HepG2 (cell line): ENCODE data around the gene LRP1B. TPM values are rescaled to one million over a fixed set of nuclear protein-coding genes. Genes with fewer than 3 reads are reported as not detected.

Source experiments
- ATAC-seq: fragments of 200-7000 bp; cut with Tn5 transposase; 3 replicates; pipeline ENCODE4 v1.9.1; 2020; ENCODE audit warnings: mild to moderate bottlenecking, moderate library complexity
- BruUV-seq: library from RNA; stranded (reverse); fragments of 400-500 nt; replicated peaks from 2 replicates; lab custom pipeline; 2021; lab: Mats Ljungman, UMichigan
- CTCF ChIA-PET: fragments of 300-600 bp; formaldehyde crosslinking; extraction: SDS; loops from one replicate; lab custom pipeline; 2021; ENCODE audit warnings: low total read pairs, inconsistent platforms, low intra/inter-chr PET ratio; lab: Yijun Ruan, JAX
- POLR2A ChIA-PET: fragments of 350-600 bp; sonication (Branson Sonifier 250); formaldehyde crosslinking; loops from one replicate; lab custom pipeline; 2020; ENCODE audit warnings: antibody characterized with exemption, inconsistent platforms; lab: Yijun Ruan, JAX
- DNase-seq: peaks from one replicate; pipeline ENCODE4 v3.0.0-alpha.2; 2015; ENCODE audit warnings: low spot score
- FAIRE-seq: peaks from 3 replicates; lab custom pipeline; 2011; peaks lifted over from hg19 to GRCh38; lab: Jason Lieb, UNC
- H2AFZ ChIP-seq: one replicate; pipeline ENCODE4 v1.6.1; 2011; ENCODE audit warnings: low read length, inconsistent platforms
- H3K27ac ChIP-seq: fragments of 300-600 bp; 3 replicates; pipeline ENCODE4 v1.8.0; 2011; ENCODE audit warnings: mixed run types, mild to moderate bottlenecking, mixed read lengths, low read length, inconsistent platforms; ENCODE audit not compliant: insufficient read depth; ENCODE audit errors: extremely low read length
- H3K27me3 ChIP-seq, 2 experiments: fragments of 200-600 bp in 1 of 2; 2 replicates in 1 of 2; 3 replicates in 1 of 2; pipeline versions ENCODE4 v1.6.0 to v1.8.0; 2011; ENCODE audit warnings: low read length in 2 of 2, mild to moderate bottlenecking in 2 of 2, moderate library complexity in 2 of 2, inconsistent platforms in 1 of 2; ENCODE audit not compliant: insufficient read depth in 2 of 2, control insufficient read depth in 1 of 2
- H3K36me3 ChIP-seq, 2 experiments: fragments of 200-600 bp in 1 of 2; replicated peaks in 1 of 2; 2 replicates in 1 of 2; 3 replicates in 1 of 2; pipeline versions ENCODE4 v1.5.1 to v1.8.0; 2011; ENCODE audit warnings: low read length in 2 of 2, inconsistent platforms in 1 of 2; ENCODE audit not compliant: insufficient read depth in 2 of 2, control insufficient read depth in 1 of 2
- H3K4me1 ChIP-seq: 2 replicates; pipeline ENCODE4 v1.5.1; 2012; ENCODE audit warnings: low read length, inconsistent platforms; ENCODE audit not compliant: insufficient read depth
- H3K4me2 ChIP-seq: 2 replicates; pipeline ENCODE4 v1.6.0; 2011; ENCODE audit warnings: low read depth, low read length, inconsistent platforms
- H3K4me3 ChIP-seq, 3 experiments: fragments of 200-600 bp in 1 of 3; sonication (generic), shearing (Covaris generic) in 1 of 3; replicated peaks in 1 of 3; 2 replicates each; pipeline ENCODE4 v1.5.1; 2011 to 2016; ENCODE audit warnings: low read length in 3 of 3, inconsistent platforms in 2 of 3, low read depth in 2 of 3, mild to moderate bottlenecking in 2 of 3, control low read depth in 1 of 3, mixed read lengths in 1 of 3; ENCODE audit not compliant: insufficient read depth in 1 of 3
- H3K79me2 ChIP-seq: one replicate; pipeline ENCODE4 v1.6.1; 2011; ENCODE audit warnings: low read length, inconsistent platforms; ENCODE audit not compliant: insufficient read depth
- H3K9ac ChIP-seq: 2 replicates; pipeline ENCODE4 v1.6.0; 2011; ENCODE audit warnings: mild to moderate bottlenecking, low read depth, low read length, inconsistent platforms; ENCODE audit not compliant: insufficient read depth
- H3K9me3 ChIP-seq: 2 replicates; pipeline ENCODE4 v1.5.1; 2012; ENCODE audit warnings: mild to moderate bottlenecking, low read length
- H4K20me1 ChIP-seq: 2 replicates; pipeline ENCODE4 v1.6.0; 2011; ENCODE audit warnings: inconsistent platforms, mild to moderate bottlenecking, low read length, moderate library complexity; ENCODE audit not compliant: insufficient read depth
- AGO1 ChIP-seq: fragments of 200-400 bp; formaldehyde crosslinking; IDR thresholded peaks from 2 replicates; pipeline ENCODE4 v1.6.1; 2017; ENCODE audit warnings: mild to moderate bottlenecking, low read depth, low read length, moderate library complexity; ENCODE audit not compliant: poor library complexity, severe bottlenecking
- SALL2 ChIP-seq: sonication (generic); formaldehyde crosslinking; IDR thresholded peaks from 2 replicates; pipeline ENCODE4 v1.8.1; 2023; ENCODE audit warnings: mild to moderate bottlenecking, missing genetic modification reagents, inconsistent platforms
- SNAPC2 ChIP-seq: sonication (generic); formaldehyde crosslinking; IDR thresholded peaks from 2 replicates; pipeline ENCODE4 v1.8.1; 2022; ENCODE audit warnings: mild to moderate bottlenecking, missing genetic modification reagents
- ZFP36L2 ChIP-seq: sonication (generic); formaldehyde crosslinking; IDR thresholded peaks from 2 replicates; pipeline ENCODE4 v1.4.0; 2020; ENCODE audit warnings: missing genetic modification reagents
- ZNF343 ChIP-seq: sonication (generic); formaldehyde crosslinking; IDR thresholded peaks from 2 replicates; pipeline ENCODE4 v1.4.0; 2020; ENCODE audit warnings: mild to moderate bottlenecking, missing genetic modification reagents
- ZNF546 ChIP-seq: sonication (generic); formaldehyde crosslinking; conservative IDR thresholded peaks from 2 replicates; pipeline ENCODE4 v1.8.1; 2023; ENCODE audit warnings: mild to moderate bottlenecking, missing genetic modification reagents
- ZNF562 ChIP-seq: sonication (generic); formaldehyde crosslinking; IDR thresholded peaks from 2 replicates; pipeline ENCODE4 v1.8.0; 2022; ENCODE audit warnings: missing genetic modification reagents, borderline replicate concordance
- WGBS: methylation state at CpG from one replicate; pipeline ENCODE4 v1.1.6; 2017; ENCODE audit warnings: low lambda C conversion rate; 5-methylcytosine and 5-hydroxymethylcytosine counted together
- in situ Hi-C: cut with HindIII; loops from 2 replicates; pipeline ENCODE4 v1.10.0; 2017; ENCODE audit warnings: low pct_unique_long_range_greater_than_20kb; ENCODE audit not compliant: extremely low pct_ligation_motif_present
- intact Hi-C: fragments of 100-400 bp; cut with micrococcal nuclease; formaldehyde crosslinking; loops from one replicate; pipeline ENCODE4 v1.10.0; 2022; ENCODE audit not compliant: unreplicated experiment
- polyA plus RNA-seq, 8 experiments: library from polyadenylated mRNA; depleted of rRNA in 3 of 8; stranded (reverse) in 7 of 8; unstranded in 1 of 8; fragments of >200 nt; fragmentation: Illumina TruSeq in 4 of 8; extraction: Trizol in 4 of 8; gene quantifications; 2 replicates each; pipeline versions ENCODE4 v1.2.1 to v1.2.3, GENCODE V29; 2011 to 2016; ENCODE audit warnings: low read depth in 4 of 8, missing spikeins in 1 of 8, mixed read lengths in 1 of 8; ENCODE audit not compliant: insufficient read depth in 1 of 8
- total RNA-seq, 5 experiments: library from RNA; depleted of rRNA; stranded (reverse); fragments of >200 nt; fragmentation: Illumina TruSeq; extraction: Trizol; gene quantifications; 2 replicates each; pipeline ENCODE4 v1.2.3, GENCODE V29; 2016; ENCODE audit warnings: low read depth in 1 of 5
- TF ChIP-seq, protein P1 (sequence below): IDR thresholded peaks from 2 replicates; pipeline ENCODE4 v1.6.1; 2018; ENCODE audit warnings: missing genetic modification reagents, mild to moderate bottlenecking, missing compliant biosample characterization
- TF ChIP-seq, protein P2 (sequence below): sonication (generic); formaldehyde crosslinking; IDR thresholded peaks from 2 replicates; pipeline ENCODE4 v1.4.0; 2020; ENCODE audit warnings: missing genetic modification reagents, mild to moderate bottlenecking, borderline replicate concordance

LRP1B gene
- total and polyA plus RNA-seq, 2 of the 13 experiments (the other 11 are each of a cell fraction or from before 2014, with no cell fraction given): 0.04 TPM; not detected in 1

DNA sequence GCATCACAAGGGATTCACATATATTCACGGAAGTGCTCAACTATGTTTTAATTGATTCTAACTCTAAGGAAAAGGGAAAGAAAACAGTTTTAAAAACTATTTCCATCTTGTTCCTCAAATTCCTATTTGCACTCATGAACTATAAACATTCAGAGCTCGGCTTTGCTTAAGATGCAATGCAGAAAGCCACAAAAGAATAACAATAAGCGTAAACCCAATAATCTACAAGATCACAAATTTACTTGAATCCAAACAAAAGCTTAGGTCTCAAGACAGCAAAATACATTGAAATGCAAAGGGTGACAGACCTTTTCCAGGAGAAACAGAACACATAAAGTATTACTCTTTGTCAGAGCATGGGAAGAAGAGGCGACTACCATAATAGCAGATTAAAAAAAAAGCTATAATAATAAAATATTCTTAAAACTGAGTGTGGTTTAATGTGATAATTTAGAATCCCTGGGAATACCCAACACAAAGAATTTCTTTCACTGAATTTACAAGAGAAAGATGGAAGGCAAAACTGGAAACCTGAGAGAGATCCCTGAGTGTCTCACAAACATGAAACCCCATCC lies 1094.9 kb downstream of the LRP1B start:
- FAIRE-seq (no peak), ATAC-seq (no peak), DNase-seq (no peak)
- WGBS: 25% methylated on average over 4 of the region's 4 CpGs
- ChIA-PET CTCF (no interaction called here), POLR2A (no interaction called here)
- Histone ChIP-seq H3K36me3 (no peaks in the 10 kb centered on the region), H3K79me2 (no peaks in the 10 kb centered on the region), H3K27ac (no peak overlapping the region), H3K4me2 (no peak overlapping the region), H3K4me1 (no peaks in the 10 kb centered on the region), H2AFZ (no peak overlapping the region), H3K27me3 (no peaks in the 10 kb centered on the region), H4K20me1 (no peaks in the 10 kb centered on the region), H3K9me3 (no peaks in the 10 kb centered on the region), H3K4me3 (no peak overlapping the region), H3K9ac (no peak overlapping the region)
- BruUV-seq: no TSS peak
- in situ Hi-C loops: no loop called here
- intact Hi-C loops: no loop called here
- no peak for TF ChIP-seq AGO1
- TF ChIP-seq, protein P1, sequence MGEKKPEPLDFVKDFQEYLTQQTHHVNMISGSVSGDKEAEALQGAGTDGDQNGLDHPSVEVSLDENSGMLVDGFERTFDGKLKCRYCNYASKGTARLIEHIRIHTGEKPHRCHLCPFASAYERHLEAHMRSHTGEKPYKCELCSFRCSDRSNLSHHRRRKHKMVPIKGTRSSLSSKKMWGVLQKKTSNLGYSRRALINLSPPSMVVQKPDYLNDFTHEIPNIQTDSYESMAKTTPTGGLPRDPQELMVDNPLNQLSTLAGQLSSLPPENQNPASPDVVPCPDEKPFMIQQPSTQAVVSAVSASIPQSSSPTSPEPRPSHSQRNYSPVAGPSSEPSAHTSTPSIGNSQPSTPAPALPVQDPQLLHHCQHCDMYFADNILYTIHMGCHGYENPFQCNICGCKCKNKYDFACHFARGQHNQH (CRISPR knock-in tag): no peak
- TF ChIP-seq, protein P2, sequence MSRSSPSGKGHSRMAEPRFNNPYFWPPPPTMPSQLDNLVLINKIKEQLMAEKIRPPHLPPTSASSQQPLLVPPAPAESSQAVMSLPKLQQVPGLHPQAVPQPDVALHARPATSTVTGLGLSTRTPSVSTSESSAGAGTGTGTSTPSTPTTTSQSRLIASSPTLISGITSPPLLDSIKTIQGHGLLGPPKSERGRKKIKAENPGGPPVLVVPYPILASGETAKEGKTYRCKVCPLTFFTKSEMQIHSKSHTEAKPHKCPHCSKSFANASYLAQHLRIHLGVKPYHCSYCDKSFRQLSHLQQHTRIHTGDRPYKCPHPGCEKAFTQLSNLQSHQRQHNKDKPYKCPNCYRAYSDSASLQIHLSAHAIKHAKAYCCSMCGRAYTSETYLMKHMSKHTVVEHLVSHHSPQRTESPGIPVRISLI (CRISPR knock-in tag): no peak
- no peak for TF ChIP-seq SNAPC2 (CRISPR knock-in tag)
- TF ChIP-seq ZFP36L2 (CRISPR knock-in tag): no peak
- TF ChIP-seq ZNF343 (CRISPR knock-in tag): no peak
- no peak for TF ChIP-seq ZNF546
- TF ChIP-seq ZNF562 (CRISPR knock-in tag): no peak
- TF ChIP-seq SALL2: no peak
